ENCODE results near the gene WDR54.

GRCh38 chr2:74401891-74402290, 19.6 kb upstream of the WDR54 start:
- TF ChIP-seq CTCF (IDR thresholded peaks at IDR 0.05) = no peak
- TF ChIP-seq POLR2AphosphoS5 (IDR thresholded peaks at IDR 0.05) = no peak
- TF ChIP-seq POLR2A (IDR thresholded peaks at IDR 0.05; ENCODE audit: low read depth) = no peak
- TF ChIP-seq EP300 (IDR thresholded peaks at IDR 0.05) = no peak

Data from esophagus muscularis mucosa (tissue), 4 donors.